ENCODE data around the gene TRPC1.

Gene TRPC1

DNA sequence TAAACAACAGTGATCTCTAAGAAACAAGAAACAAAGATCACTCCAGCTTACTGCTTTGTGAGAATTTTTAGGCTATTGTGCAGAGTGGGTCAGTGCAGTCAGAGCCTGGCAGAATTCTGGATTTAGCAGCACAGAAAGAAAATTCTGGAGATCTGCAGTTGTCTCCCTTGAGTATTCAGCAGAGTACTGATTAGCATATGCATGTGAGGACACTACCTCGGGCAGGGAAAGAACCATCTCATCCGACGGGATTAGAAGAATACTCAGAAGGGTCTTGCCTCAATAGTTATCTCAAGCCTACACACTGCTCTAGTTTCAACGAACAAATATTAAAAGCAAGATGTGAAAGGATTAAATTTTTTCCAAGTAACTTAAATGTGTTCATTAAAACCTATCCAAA is 70.7 kb downstream of the TRPC1 start:
- no peak for TF ChIP-seq EZH2phosphoT487 (conservative IDR thresholded peaks at IDR 0.05; ENCODE audit: low read length)
- TF ChIP-seq, protein P1, sequence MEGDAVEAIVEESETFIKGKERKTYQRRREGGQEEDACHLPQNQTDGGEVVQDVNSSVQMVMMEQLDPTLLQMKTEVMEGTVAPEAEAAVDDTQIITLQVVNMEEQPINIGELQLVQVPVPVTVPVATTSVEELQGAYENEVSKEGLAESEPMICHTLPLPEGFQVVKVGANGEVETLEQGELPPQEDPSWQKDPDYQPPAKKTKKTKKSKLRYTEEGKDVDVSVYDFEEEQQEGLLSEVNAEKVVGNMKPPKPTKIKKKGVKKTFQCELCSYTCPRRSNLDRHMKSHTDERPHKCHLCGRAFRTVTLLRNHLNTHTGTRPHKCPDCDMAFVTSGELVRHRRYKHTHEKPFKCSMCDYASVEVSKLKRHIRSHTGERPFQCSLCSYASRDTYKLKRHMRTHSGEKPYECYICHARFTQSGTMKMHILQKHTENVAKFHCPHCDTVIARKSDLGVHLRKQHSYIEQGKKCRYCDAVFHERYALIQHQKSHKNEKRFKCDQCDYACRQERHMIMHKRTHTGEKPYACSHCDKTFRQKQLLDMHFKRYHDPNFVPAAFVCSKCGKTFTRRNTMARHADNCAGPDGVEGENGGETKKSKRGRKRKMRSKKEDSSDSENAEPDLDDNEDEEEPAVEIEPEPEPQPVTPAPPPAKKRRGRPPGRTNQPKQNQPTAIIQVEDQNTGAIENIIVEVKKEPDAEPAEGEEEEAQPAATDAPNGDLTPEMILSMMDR (IDR thresholded peaks at IDR 0.05; ENCODE audit: insufficient read depth, low read length, poor library complexity, severe bottlenecking) = no peak
- no peak overlapping the region for H2AFZ ChIP-seq (ENCODE audit: low read depth, low read length, severe bottlenecking)
- no peak overlapping the region for H3K4me3 ChIP-seq (ENCODE audit: insufficient read depth, low read length, poor library complexity, severe bottlenecking)
- H3K27me3 ChIP-seq (ENCODE audit: low read length) = no peaks in the 10 kb centered on the region
- no peaks in the 10 kb centered on the region for H3K36me3 ChIP-seq (ENCODE audit: low read length)
- H3K9me2 ChIP-seq (replicated peaks; ENCODE audit: insufficient read depth, low read length) = no peaks in the 10 kb centered on the region
- no peaks in the 10 kb centered on the region for H4K20me1 ChIP-seq (ENCODE audit: low read depth, low read length)
- H3K9ac ChIP-seq (ENCODE audit: low read length) = no peak overlapping the region
- H3K27ac ChIP-seq (ENCODE audit: low read depth, low read length) = no peak overlapping the region
- H3K4me2 ChIP-seq (ENCODE audit: low read depth, low read length, poor library complexity, severe bottlenecking) = no peak overlapping the region
- no peaks in the 10 kb centered on the region for H3F3A ChIP-seq (ENCODE audit: insufficient read depth)
- H3K79me2 ChIP-seq (ENCODE audit: insufficient read depth, low read length) = no peaks in the 10 kb centered on the region
- H3K9me3 ChIP-seq (ENCODE audit: insufficient read depth, low read length) = no peaks in the 10 kb centered on the region

DNA sequence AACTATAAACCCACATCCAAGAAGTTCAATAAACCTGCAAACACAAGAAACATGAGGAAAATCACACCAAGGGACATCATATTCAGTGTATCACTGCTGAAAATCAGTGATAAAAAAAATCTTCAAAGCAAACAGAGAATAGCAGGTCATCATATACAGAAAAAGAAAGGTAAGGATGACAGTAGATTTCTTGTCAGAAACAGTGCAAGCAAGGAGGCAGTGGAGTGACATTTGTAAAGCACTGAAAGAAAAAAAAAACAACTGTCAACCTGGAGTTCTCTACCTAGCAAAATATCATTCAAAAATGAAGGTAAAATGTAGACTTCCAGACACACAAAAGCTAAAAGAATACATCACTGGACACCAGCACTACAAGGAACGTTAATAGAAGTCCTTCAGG is 71.5 kb downstream of the TRPC1 start:
- no peak overlapping the region for H3K4me3 ChIP-seq (ENCODE audit: insufficient read depth, low read length, poor library complexity, severe bottlenecking)
- no peaks in the 10 kb centered on the region for H3K9me2 ChIP-seq (replicated peaks; ENCODE audit: insufficient read depth, low read length)
- no peak overlapping the region for H3K9ac ChIP-seq (ENCODE audit: low read length)
- H3K36me3 ChIP-seq (ENCODE audit: low read length) = no peaks in the 10 kb centered on the region
- H2AFZ ChIP-seq (ENCODE audit: low read depth, low read length, severe bottlenecking) = no peak overlapping the region
- no peaks in the 10 kb centered on the region for H4K20me1 ChIP-seq (ENCODE audit: low read depth, low read length)
- H3K79me2 ChIP-seq (ENCODE audit: insufficient read depth, low read length) = no peaks in the 10 kb centered on the region
- H3F3A ChIP-seq (ENCODE audit: insufficient read depth) = no peaks in the 10 kb centered on the region
- no peaks in the 10 kb centered on the region for H3K27me3 ChIP-seq (ENCODE audit: low read length)
- no peak overlapping the region for H3K27ac ChIP-seq (ENCODE audit: low read depth, low read length)
- TF ChIP-seq, protein P1 (IDR thresholded peaks at IDR 0.05; ENCODE audit: insufficient read depth, low read length, poor library complexity, severe bottlenecking) = no peak
- no peak for TF ChIP-seq EZH2phosphoT487 (conservative IDR thresholded peaks at IDR 0.05; ENCODE audit: low read length)
- H3K4me2 ChIP-seq (ENCODE audit: low read depth, low read length, poor library complexity, severe bottlenecking) = no peak overlapping the region
- H3K9me3 ChIP-seq (ENCODE audit: insufficient read depth, low read length) = no peaks in the 10 kb centered on the region

DNA sequence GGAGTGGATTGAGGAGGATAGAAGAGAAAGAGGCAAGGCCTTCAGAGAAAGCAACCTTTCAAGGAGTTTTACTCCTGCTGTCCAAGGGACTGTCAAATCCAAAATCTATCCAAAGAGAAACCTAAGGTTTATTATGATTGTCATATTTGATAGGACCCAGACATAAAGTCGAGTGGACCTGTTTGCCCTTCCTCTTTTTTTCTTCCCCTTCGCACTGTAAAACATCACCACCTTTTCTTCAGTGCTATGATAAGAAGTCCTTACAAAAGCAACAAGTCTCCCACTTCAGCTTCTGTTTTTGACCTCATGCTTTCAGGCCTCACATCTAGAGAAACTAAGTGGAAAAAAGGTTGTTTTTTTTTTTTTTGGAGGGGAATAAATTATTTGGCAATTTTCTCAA is 73.0 kb downstream of the TRPC1 start:
- H3K9me3 ChIP-seq (ENCODE audit: insufficient read depth, low read length) = no peaks in the 10 kb centered on the region
- no peaks in the 10 kb centered on the region for H3K27me3 ChIP-seq (ENCODE audit: low read length)
- no peak overlapping the region for H3K27ac ChIP-seq (ENCODE audit: low read depth, low read length)

More for the DNA sequence above, 73.0 kb downstream of the TRPC1 start:
- Histone ChIP-seq H3K9me2 (replicated peaks; ENCODE audit: insufficient read depth, low read length) (no peaks in the 10 kb centered on the region), H2AFZ (ENCODE audit: low read depth, low read length, severe bottlenecking) (no peak overlapping the region), H3K4me2 (ENCODE audit: low read depth, low read length, poor library complexity, severe bottlenecking) (no peak overlapping the region), H3K9ac (ENCODE audit: low read length) (no peak overlapping the region), H3K79me2 (ENCODE audit: insufficient read depth, low read length) (no peaks in the 10 kb centered on the region), H3K36me3 (ENCODE audit: low read length) (no peaks in the 10 kb centered on the region), H3K4me3 (ENCODE audit: insufficient read depth, low read length, poor library complexity, severe bottlenecking) (no peak overlapping the region), H4K20me1 (ENCODE audit: low read depth, low read length) (no peaks in the 10 kb centered on the region), H3F3A (ENCODE audit: insufficient read depth) (no peaks in the 10 kb centered on the region)
- TF ChIP-seq, protein P1 (IDR thresholded peaks at IDR 0.05; ENCODE audit: insufficient read depth, low read length, poor library complexity, severe bottlenecking) = no peak
- TF ChIP-seq EZH2phosphoT487 (conservative IDR thresholded peaks at IDR 0.05; ENCODE audit: low read length) = no peak
